Liver (tissue), 9 donors: Measurements from ENCODE around the gene DDX54. TPM values are rescaled to one million over a fixed set of nuclear protein-coding genes. Genes with fewer than 3 reads are reported as not detected.
A peak's percentile ranks its signal among the peaks of the same experiment; 100 is the strongest.

Experiments used
- DNase-seq: peaks from one replicate; pipeline ENCODE4 v3.0.0-alpha.2; 2017; ENCODE audit warnings: low spot score
- H3K27ac ChIP-seq, 2 donors: one replicate each; pipeline ENCODE4 v1.7.0; 2013; ENCODE audit warnings: inconsistent platforms in 2 of 2, low read length in 2 of 2, control low read depth in 1 of 2, low read depth in 1 of 2, mild to moderate bottlenecking in 1 of 2
- H3K27me3 ChIP-seq, 4 donors: one replicate each; pipeline versions ENCODE4 v1.6.1 to v1.7.0; 2013; ENCODE audit warnings: low read length in 3 of 4, inconsistent platforms in 1 of 4, mild to moderate bottlenecking in 1 of 4, moderate library complexity in 1 of 4; ENCODE audit not compliant: control insufficient read depth in 4 of 4, insufficient read depth in 4 of 4
- H3K36me3 ChIP-seq, 4 donors: one replicate each; pipeline versions ENCODE4 v1.6.1 to v1.7.0; 2013; ENCODE audit warnings: low read length in 3 of 4, mild to moderate bottlenecking in 3 of 4, low read depth in 1 of 4, moderate library complexity in 1 of 4; ENCODE audit not compliant: control insufficient read depth in 4 of 4, insufficient read depth in 3 of 4
- H3K4me1 ChIP-seq, 4 donors: one replicate each; pipeline versions ENCODE4 v1.6.1 to v1.7.0; 2013; ENCODE audit warnings: low read length in 3 of 4, mild to moderate bottlenecking in 3 of 4, moderate library complexity in 1 of 4; ENCODE audit not compliant: control insufficient read depth in 4 of 4, insufficient read depth in 4 of 4
- H3K4me3 ChIP-seq, 3 donors: one replicate each; pipeline versions ENCODE4 v1.6.1 to v1.7.0; 2013; ENCODE audit warnings: low read length in 3 of 3, control low read depth in 1 of 3, low read depth in 1 of 3, mild to moderate bottlenecking in 1 of 3
- H3K9ac ChIP-seq, 2 donors: one replicate each; pipeline ENCODE4 v1.7.0; 2013; ENCODE audit warnings: low read length in 2 of 2, mild to moderate bottlenecking in 2 of 2, moderate library complexity in 2 of 2, control low read depth in 1 of 2, low read depth in 1 of 2
- H3K9me3 ChIP-seq, 4 donors: one replicate each; pipeline versions ENCODE4 v1.6.1 to v1.7.0; 2013; ENCODE audit warnings: low read length in 3 of 4; ENCODE audit not compliant: control insufficient read depth in 4 of 4
- CTCF ChIP-seq: fragments of 150-350 bp; IDR thresholded peaks from 2 replicates; pipeline ENCODE4 v1.5.1; 2017; ENCODE audit warnings: improper control_type of control experiment, low read depth, low read length; ENCODE audit not compliant: missing input control
- GABPA ChIP-seq, 2 donors: IDR thresholded peaks in 1 of 2; conservative IDR thresholded peaks in 1 of 2; 2 replicates each; pipeline ENCODE4 v1.6.1; 2016; ENCODE audit warnings: antibody characterized with exemption in 2 of 2, mild to moderate bottlenecking in 1 of 2, moderate library complexity in 1 of 2
- HNF4A ChIP-seq, 2 donors: conservative IDR thresholded peaks; 2 replicates each; pipeline ENCODE4 v1.6.1; 2016; ENCODE audit warnings: antibody characterized with exemption in 2 of 2, mild to moderate bottlenecking in 2 of 2
- HNF4G ChIP-seq: IDR thresholded peaks from 2 replicates; pipeline ENCODE4 v1.6.1; 2016; ENCODE audit warnings: antibody characterized with exemption
- JUND ChIP-seq, 2 donors: IDR thresholded peaks; 2 replicates each; pipeline ENCODE4 v1.6.1; 2016; ENCODE audit warnings: antibody characterized with exemption in 2 of 2
- MAX ChIP-seq: IDR thresholded peaks from 2 replicates; pipeline ENCODE4 v1.6.1; 2016; ENCODE audit warnings: antibody characterized with exemption
- NR2F2 ChIP-seq: IDR thresholded peaks from 2 replicates; pipeline ENCODE4 v1.6.1; 2016; ENCODE audit warnings: antibody characterized with exemption
- RAD21 ChIP-seq, 2 donors: IDR thresholded peaks; 2 replicates each; pipeline ENCODE4 v1.6.1; 2016; ENCODE audit warnings: antibody characterized with exemption in 2 of 2, mild to moderate bottlenecking in 2 of 2
- REST ChIP-seq: IDR thresholded peaks from 2 replicates; pipeline ENCODE4 v1.6.1; 2016; ENCODE audit warnings: antibody characterized with exemption, mild to moderate bottlenecking
- RXRA ChIP-seq, 2 donors: IDR thresholded peaks; 2 replicates each; pipeline ENCODE4 v1.6.1; 2017 to 2018; ENCODE audit warnings: antibody characterized with exemption in 2 of 2, mild to moderate bottlenecking in 1 of 2
- SP1 ChIP-seq: IDR thresholded peaks from 2 replicates; pipeline ENCODE4 v1.6.1; 2018; ENCODE audit warnings: antibody characterized with exemption, mild to moderate bottlenecking
- TAF1 ChIP-seq: conservative IDR thresholded peaks from 2 replicates; pipeline ENCODE4 v1.6.1; 2016; ENCODE audit warnings: antibody characterized with exemption, mild to moderate bottlenecking
- WGBS: extraction: QIAGEN DNeasy Blood & Tissue Kit; methylation state at CpG from one replicate; pipeline ENCODE4 v1.1.7; 2013; 5-methylcytosine and 5-hydroxymethylcytosine counted together
- polyA plus RNA-seq, 2 donors: library from polyadenylated mRNA; stranded (reverse) in 1 of 2; unstranded in 1 of 2; fragments of 200-250 nt in 1 of 2; fragments of >200 nt in 1 of 2; fragmentation: Nextera tagmentation in 1 of 2; extraction: Ambion mirVana in 1 of 2; gene quantifications; one replicate each; pipeline versions ENCODE4 v1.2.1 to v1.2.3, GENCODE V29; 2013 to 2015
- total RNA-seq, 2 donors: library from RNA; depleted of rRNA; stranded (reverse); fragments of >200 nt; gene quantifications; one replicate each; pipeline ENCODE4 v1.2.3, GENCODE V29; 2014
- donor health status: healthy.
- donor health status: healthy.
- donor health status: healthy.
- donor health status: healthy.
- donor health status: healthy.

The DDX54 gene
- total and polyA plus RNA-seq, 4 donors: 20.2 to 28.4 (median 21.6) TPM

- Histone ChIP-seq H3K4me1 (peaks cover 0 to 9% (median 4%) of the 10 kb centered on the region in 4 donors), H3K4me3 (no peak overlapping the region), H3K27me3 (no peaks in the 10 kb centered on the region), H3K9ac (no peak overlapping the region), H3K9me3 (no peaks in the 10 kb centered on the region), H3K36me3 (peaks cover 13 to 71% (median 26%) of the 10 kb centered on the region in 4 donors), H3K27ac (no peak overlapping the region)
- 83% methylated on average over 25 of the region's 25 CpGs for WGBS
- TF ChIP-seq RAD21 (IDR thresholded peaks at IDR 0.05) (no peak), REST (peak; percentile 52), GABPA (IDR thresholded peaks at IDR 0.05 in 1 of 2, conservative IDR thresholded peaks at IDR 0.05 in 1 of 2) (no peak), NR2F2 (no peak), HNF4G (no peak), HNF4A (conservative IDR thresholded peaks at IDR 0.05) (peak; percentile 33 to 44), MAX (no peak), RXRA (IDR thresholded peaks at IDR 0.05) (peak; percentile 39 to 47)
- DNase-seq: no peak
These were observed 22.9 kb downstream of the DDX54 start for GRCh38 chr12:113162102-113163029.

GRCh38 chr12:113161415-113162016 lies 23.8 kb downstream of the DDX54 start:
- H3K36me3 ChIP-seq: peaks cover 9 to 64% (median 22%) of the 10 kb centered on the region in 4 donors
- WGBS: 85% methylated on average over 26 of the region's 26 CpGs
- no peak overlapping the region for H3K4me3 ChIP-seq
- H3K4me1 ChIP-seq: peaks cover 0 to 9% (median 4%) of the 10 kb centered on the region in 4 donors
- TF ChIP-seq RXRA (IDR thresholded peaks at IDR 0.05) (no peak), HNF4A (conservative IDR thresholded peaks at IDR 0.05) (no peak), JUND (IDR thresholded peaks at IDR 0.05) (no peak), HNF4G (no peak), REST (no peak), NR2F2 (no peak), SP1 (no peak), CTCF (no peak), TAF1 (no peak)
- DNase-seq: no peak
- H3K27ac ChIP-seq: no peak overlapping the region
- no peaks in the 10 kb centered on the region for H3K27me3 ChIP-seq
- no peak overlapping the region for H3K9ac ChIP-seq
- H3K9me3 ChIP-seq: no peaks in the 10 kb centered on the region
